ENCODE data around the gene STARD3.

Gene STARD3

GRCh38 chr17:39607851-39608130 lies 29.2 kb upstream of the STARD3 start, which contains the start of gene NEUROD2:
Gene NEUROD2 (minus strand): TSS chr17:39607920. CDS start chr17:39606599, 1,321 bp downstream.
- Histone ChIP-seq H3K9me3 (ENCODE audit: control insufficient read depth, low read length) (no peaks in the 10 kb centered on the region), H3K36me3 (ENCODE audit: control insufficient read depth, insufficient read depth, low read length) (no peaks in the 10 kb centered on the region), H3K79me2 (no peaks in the 10 kb centered on the region), H3K27ac (no peak within 1 kb of the TSS), H3K4me1 (no peaks in the 10 kb centered on the region), H3K9ac (no peak within 1 kb of the TSS), H2AFZ (no peak within 1 kb of the TSS), H3K27me3 (ENCODE audit: control insufficient read depth, insufficient read depth, low read length) (peaks cover 22% of the 10 kb centered on the region), H3K4me2 (ENCODE audit: low read length) (peak within 1 kb of the TSS; percentile 42), H3K4me3 (ENCODE audit: low read depth, low read length) (no peak within 1 kb of the TSS)
- no peak for TF ChIP-seq CTCF (IDR thresholded peaks at IDR 0.05)

- H3K27ac ChIP-seq: no peak overlapping the region
- no peak overlapping the region for H3K4me3 ChIP-seq (ENCODE audit: low read depth, low read length)
- H3K27me3 ChIP-seq (ENCODE audit: control insufficient read depth, insufficient read depth, low read length): peaks cover 20% of the 10 kb centered on the region
- H3K79me2 ChIP-seq: no peaks in the 10 kb centered on the region
- H2AFZ ChIP-seq: no peak overlapping the region
- no peaks in the 10 kb centered on the region for H3K36me3 ChIP-seq (ENCODE audit: control insufficient read depth, insufficient read depth, low read length)
- H3K9ac ChIP-seq: no peak overlapping the region
- H3K9me3 ChIP-seq (ENCODE audit: control insufficient read depth, low read length): no peaks in the 10 kb centered on the region
- no peak overlapping the region for H3K4me2 ChIP-seq (ENCODE audit: low read length)
- TF ChIP-seq CTCF (IDR thresholded peaks at IDR 0.05): no peak
- H3K4me1 ChIP-seq: no peaks in the 10 kb centered on the region
Measured at GRCh38 chr17:39608142-39608981, 28.6 kb upstream of the STARD3 start.

- Histone ChIP-seq H3K4me1 (no peaks in the 10 kb centered on the region), H3K4me3 (ENCODE audit: low read depth, low read length) (no peak overlapping the region), H3K4me2 (ENCODE audit: low read length) (no peak overlapping the region), H2AFZ (no peak overlapping the region), H3K79me2 (no peaks in the 10 kb centered on the region), H3K27me3 (ENCODE audit: control insufficient read depth, insufficient read depth, low read length) (peaks cover 15% of the 10 kb centered on the region), H3K9me3 (ENCODE audit: control insufficient read depth, low read length) (no peaks in the 10 kb centered on the region), H3K9ac (no peak overlapping the region), H3K27ac (no peak overlapping the region), H3K36me3 (ENCODE audit: control insufficient read depth, insufficient read depth, low read length) (no peaks in the 10 kb centered on the region)
- TF ChIP-seq CTCF (IDR thresholded peaks at IDR 0.05): no peak
Measured at GRCh38 chr17:39609416-39610025, 27.4 kb upstream of the STARD3 start.

- Histone ChIP-seq H2AFZ (no peak overlapping the region), H3K9ac (no peak overlapping the region), H3K27ac (no peak overlapping the region), H3K36me3 (ENCODE audit: control insufficient read depth, insufficient read depth, low read length) (no peaks in the 10 kb centered on the region), H3K9me3 (ENCODE audit: control insufficient read depth, low read length) (no peaks in the 10 kb centered on the region), H3K27me3 (ENCODE audit: control insufficient read depth, insufficient read depth, low read length) (peaks cover 10% of the 10 kb centered on the region), H3K4me1 (no peaks in the 10 kb centered on the region), H3K4me2 (ENCODE audit: low read length) (no peak overlapping the region), H3K4me3 (ENCODE audit: low read depth, low read length) (no peak overlapping the region), H3K79me2 (no peaks in the 10 kb centered on the region)
- TF ChIP-seq CTCF (IDR thresholded peaks at IDR 0.05): no peak
Measured at GRCh38 chr17:39611401-39612112, 25.4 kb upstream of the STARD3 start.
